GM18498 (cell line): ENCODE measurements around the gene OR5H2.
"Not testable (repeated sequence)": the region's sequence is repeated elsewhere in the genome, so short reads cannot be mapped to it uniquely, and the experiment has no call there.

Experiments used
- ATAC-seq: cut with Tn5 transposase; IDR thresholded peaks from one replicate; pipeline ENCODE4 v1.9.1; 2021; ENCODE audit warnings: mild to moderate bottlenecking, moderate library complexity; ENCODE audit not compliant: unreplicated experiment

The OR5H2 gene

DNA sequence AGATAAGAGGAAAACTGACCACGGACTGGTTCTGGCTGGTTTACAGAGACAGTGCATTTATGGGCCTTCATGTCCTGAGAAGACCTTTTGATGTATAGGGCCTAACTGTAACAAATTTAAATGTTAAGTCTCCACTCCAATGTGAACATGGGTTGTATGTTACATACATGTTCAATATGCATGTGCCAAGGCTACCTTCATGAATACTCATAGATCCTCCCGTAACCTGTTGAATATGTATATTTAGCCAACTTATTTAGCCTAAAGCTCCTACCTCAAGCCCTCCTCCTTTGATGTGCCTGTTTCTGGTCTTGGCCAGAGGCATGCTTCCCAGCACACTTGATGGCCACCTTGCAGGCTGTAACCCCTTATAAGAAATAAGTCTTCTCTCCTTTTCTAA is at the start of gene OR5H2:
Gene OR5H2 (plus strand): TSS at position 301 of the 400 bp plus-strand sequence. CDS start 398 bp downstream, outside the sequence.
- ATAC-seq = no peak

- peak; percentile 63 for ATAC-seq
Observed at GRCh38 chr3:98233468-98233867, 48.8 kb upstream of the OR5H2 start.

DNA sequence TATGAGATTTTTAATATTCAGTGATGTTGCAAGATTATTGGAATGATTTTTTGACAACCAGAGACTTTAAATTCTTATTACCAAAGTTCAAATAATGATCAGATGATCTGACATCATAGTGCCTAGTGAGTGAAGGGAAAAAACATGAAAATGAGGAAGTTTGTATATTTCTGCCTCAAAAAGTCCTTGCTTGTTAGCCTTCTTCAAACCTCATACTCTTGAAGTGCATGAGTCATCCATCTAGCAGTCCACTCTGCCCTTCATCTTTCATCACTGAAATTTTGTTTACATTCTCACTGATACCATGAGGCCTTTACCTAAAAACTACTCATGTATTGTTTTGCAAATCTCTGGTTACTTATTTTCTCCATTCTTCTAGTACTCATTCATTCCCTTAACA is 42.2 kb upstream of the OR5H2 start:
- no peak for ATAC-seq

DNA sequence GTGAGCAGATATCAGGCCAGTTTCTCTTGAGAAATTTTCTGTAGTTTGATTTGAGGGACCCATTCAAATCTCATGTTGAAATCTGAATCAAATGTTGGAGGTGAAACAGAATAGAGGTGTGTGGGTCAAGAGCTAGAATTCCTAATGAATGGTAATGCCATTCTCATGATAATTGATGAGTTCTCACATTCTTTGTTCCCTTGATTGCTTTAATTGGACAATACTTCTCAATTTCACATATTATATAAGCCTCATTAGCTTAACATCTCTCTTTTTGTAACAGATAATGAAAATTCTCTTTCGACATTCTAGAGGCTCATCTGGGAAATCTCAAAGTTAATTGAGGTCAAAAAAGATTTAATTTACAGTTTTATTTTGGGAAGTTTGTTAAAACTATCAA is 40.1 kb upstream of the OR5H2 start:
- no peak for ATAC-seq

DNA sequence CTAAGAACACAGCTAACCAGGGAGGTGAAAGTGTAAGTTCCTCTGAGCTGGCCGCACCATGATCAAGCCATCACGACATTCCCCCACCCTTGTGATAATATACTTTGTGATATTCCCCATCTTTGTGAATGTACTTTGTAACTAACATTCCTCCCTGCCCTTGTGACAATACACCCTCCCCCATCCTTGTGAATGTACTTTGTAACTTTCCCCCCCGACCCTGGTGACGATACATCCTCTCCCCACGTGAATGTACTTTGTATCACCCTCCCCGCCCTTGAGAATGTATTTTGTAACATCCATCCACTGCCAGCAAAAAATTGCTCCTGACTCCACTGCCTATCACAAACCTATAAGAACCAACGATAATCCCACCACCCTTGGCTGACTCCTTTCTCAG is 38.5 kb upstream of the OR5H2 start:
- ATAC-seq = no peak

- ATAC-seq = no peak
Observed at GRCh38 chr3:98246142-98246541, 36.2 kb upstream of the OR5H2 start.

GRCh38 chr3:98256026-98256425 is 26.3 kb upstream of the OR5H2 start:
- not testable (repeated sequence) for ATAC-seq

DNA sequence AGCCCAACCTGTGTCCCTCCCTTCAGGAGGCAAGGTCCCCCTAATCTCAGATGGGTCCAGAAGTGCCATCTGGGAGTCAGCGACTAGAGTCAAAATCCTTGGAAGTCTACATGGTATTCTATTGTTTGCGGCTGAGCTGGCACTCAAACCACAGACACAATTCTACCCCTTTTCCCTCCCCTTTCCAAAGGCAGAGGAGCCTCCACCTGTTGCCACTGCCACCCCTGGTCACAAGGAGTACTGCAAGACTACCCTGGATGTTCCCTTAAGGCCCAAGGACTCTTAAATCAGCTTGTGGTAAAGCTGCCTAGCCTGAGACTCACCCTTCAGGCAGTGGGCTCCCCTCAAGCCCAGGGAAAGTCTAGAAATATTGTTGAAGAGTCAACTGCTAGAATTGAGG is 22.6 kb upstream of the OR5H2 start:
- ATAC-seq = no peak

- ATAC-seq = no peak
Observed at GRCh38 chr3:98262046-98262445, 20.3 kb upstream of the OR5H2 start.

DNA sequence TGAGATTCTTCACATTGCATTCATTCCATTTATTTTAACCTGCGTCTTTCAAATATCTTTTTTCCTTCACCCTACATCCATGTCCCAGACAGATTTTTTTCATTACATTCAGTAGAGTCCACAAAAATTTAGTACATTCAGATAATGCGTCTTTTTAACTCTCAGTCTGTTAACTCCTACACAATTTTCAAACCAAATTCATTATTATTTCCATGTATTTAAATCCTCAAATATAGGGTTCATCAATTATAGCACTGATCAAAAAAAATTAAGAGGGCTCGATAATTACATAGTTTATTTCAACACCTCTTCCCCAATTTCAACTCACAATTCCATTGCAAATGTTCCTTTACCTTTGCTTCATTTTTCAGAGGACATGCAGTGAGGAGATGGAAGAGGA is 18.4 kb upstream of the OR5H2 start, which contains the start of gene OR5H6:
Gene OR5H6 (plus strand): TSS at position 301 of the 400 bp plus-strand sequence. CDS start 89 bp downstream, at position 390.
- ATAC-seq = no peak

DNA sequence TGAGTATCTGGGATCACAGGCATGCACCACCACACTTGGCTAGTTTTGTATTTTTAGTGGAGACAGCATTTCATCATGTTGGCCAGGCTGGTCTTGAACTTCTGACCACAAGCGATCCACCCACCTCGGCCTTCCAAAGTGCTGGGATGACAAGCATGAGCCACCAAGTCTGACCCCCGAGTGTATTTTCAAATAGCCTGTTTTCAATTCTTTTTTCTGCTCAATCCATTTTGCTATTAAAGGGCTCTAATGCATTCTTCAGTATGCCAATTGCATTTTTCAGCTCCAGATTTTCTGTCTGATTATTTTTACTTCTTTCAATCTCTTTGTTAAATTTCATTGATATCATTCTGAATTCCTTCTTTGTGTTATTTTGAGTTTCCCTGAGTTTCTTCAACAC is 12.5 kb upstream of the OR5H2 start:
- ATAC-seq = no peak

GRCh38 chr3:98272126-98272525 is 10.2 kb upstream of the OR5H2 start:
- no peak for ATAC-seq

- no peak for ATAC-seq
Observed at GRCh38 chr3:98274914-98275313, 7.4 kb upstream of the OR5H2 start.

GRCh38 chr3:98290916-98291315 is 8.6 kb downstream of the OR5H2 start:
- no peak for ATAC-seq

- ATAC-seq = no peak
Observed at GRCh38 chr3:98291332-98291957, 9.1 kb downstream of the OR5H2 start.

GRCh38 chr3:98322101-98322500 is 39.8 kb downstream of the OR5H2 start:
- no peak for ATAC-seq

- ATAC-seq = no peak
Observed at GRCh38 chr3:98322686-98323085, 40.4 kb downstream of the OR5H2 start.

DNA sequence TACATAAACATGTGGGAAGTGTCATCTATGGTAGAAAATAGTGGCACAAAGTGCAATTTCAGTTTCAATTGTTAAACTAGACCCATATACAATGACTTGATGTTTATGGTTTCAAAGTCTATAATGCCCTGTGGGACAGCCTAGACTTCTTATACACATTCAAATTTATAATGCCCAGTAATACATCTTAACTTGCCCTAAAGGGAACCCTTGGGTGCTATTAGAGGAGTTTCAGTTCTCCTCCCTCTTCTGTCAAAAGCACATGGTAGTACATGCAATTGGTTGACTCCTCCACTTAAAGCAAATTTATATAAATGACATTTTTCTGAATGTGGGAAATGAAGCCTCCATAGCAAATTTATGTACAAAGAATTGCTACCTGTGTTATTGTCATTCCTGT is 41.1 kb downstream of the OR5H2 start:
- ATAC-seq = no peak

GRCh38 chr3:98325055-98325454 is 42.8 kb downstream of the OR5H2 start:
- ATAC-seq = no peak

DNA sequence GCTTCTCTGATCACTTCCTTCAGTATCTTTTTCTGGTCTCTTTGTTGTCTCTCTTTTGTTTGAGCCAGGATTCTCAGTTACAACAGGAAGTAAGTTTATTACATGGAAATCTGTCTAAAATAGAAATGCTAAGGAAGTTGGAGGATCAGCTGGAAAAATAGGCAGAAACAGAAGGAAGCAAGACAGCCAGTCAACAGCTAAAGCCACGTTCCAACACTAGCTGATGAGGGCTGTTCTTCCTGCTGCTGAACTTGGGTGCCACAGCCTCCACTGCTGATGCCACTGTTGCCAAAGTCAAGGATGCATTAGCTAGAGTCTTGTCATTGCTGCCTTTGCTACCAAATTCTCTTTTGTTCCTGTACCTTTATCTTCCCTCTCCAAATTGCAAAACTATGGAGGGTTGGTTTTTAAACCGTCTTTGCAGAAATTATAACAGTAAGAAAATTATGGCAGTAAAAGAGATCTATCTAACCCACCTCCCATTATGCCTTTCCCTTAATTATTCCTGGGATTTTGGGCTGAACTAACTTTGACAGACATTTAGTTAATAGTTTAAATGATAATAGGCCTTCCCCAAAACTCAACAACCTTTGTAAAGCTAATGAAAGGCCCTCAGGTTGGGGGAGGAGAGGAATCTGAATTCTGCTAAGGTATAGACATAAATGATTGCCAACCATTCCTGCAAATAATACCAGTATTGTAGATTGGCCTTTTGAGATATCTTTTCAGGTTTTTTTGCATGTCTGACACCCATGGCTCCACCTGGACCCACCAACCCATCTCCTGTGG is 44.0 kb downstream of the OR5H2 start:
- no peak for ATAC-seq

DNA sequence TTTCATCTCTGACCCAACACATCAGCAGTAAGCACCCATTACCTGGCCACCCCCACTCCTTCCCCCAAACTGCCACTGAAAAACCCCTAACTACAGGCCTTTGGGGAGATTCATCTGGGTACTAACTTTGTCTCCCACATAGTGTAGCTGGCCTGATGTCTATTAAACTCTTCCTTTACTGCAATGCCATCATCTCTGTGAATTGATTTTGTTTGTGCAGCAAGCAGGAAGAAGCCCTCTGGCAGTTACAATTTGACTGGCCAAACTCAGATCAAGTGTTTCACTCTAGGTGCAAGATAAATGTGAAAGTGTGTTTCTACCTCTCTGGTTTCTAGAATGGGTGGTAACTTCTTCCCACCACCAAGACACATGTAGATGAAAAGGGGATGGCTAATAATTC is 44.6 kb downstream of the OR5H2 start:
- ATAC-seq = peak; percentile 72

GRCh38 chr3:98328933-98329332 is 46.6 kb downstream of the OR5H2 start:
- no peak for ATAC-seq
